Right atrium auricular region (tissue), 2 donors: Measurements from ENCODE around the gene ANKRD18A. TPM values are rescaled to one million over a fixed set of nuclear protein-coding genes. Genes with fewer than 3 reads are reported as not detected.
A peak's percentile ranks its signal among the peaks of the same experiment; 100 is the strongest.

ENCODE experiments used
- DNase-seq: peaks from one replicate; pipeline ENCODE4 v3.0.0-alpha.2; 2019; ENCODE audit warnings: low spot score
- H3K27ac ChIP-seq, 2 donors: fragments of 200-600 bp; sonication (generic); 1 replicate in 1 of 2; 2 replicates in 1 of 2; pipeline ENCODE4 v1.5.1; 2016 to 2019
- H3K27me3 ChIP-seq, 2 donors: fragments of 200-600 bp; sonication (generic); one replicate each; pipeline versions ENCODE4 v1.5.1 to v1.6.0; 2017 to 2019
- H3K36me3 ChIP-seq: fragments of 200-600 bp; sonication (generic); one replicate; pipeline ENCODE4 v1.5.1; 2016
- H3K4me1 ChIP-seq, 2 donors: fragments of 200-600 bp; sonication (generic); one replicate each; pipeline versions ENCODE4 v1.5.1 to v1.6.0; 2017 to 2019
- H3K4me3 ChIP-seq, 2 donors: fragments of 200-600 bp; sonication (generic); 1 replicate in 1 of 2; 2 replicates in 1 of 2; pipeline ENCODE4 v1.5.1; 2017 to 2019; ENCODE audit warnings: mild to moderate bottlenecking in 1 of 2, moderate library complexity in 1 of 2
- H3K9me3 ChIP-seq, 2 donors: fragments of 200-600 bp; sonication (generic); one replicate each; pipeline ENCODE4 v1.5.1; 2019
- total RNA-seq, 2 donors: library from RNA; depleted of rRNA; stranded (reverse); fragments of >200 nt; gene quantifications; one replicate each; pipeline ENCODE4 v1.1.0, GENCODE V29; 2016
- TF ChIP-seq, protein P1 (sequence below), 2 donors: fragments of 200-600 bp; sonication (generic); IDR thresholded peaks; one replicate each; pipeline ENCODE4 v1.5.1; 2019; ENCODE audit warnings: antibody characterized with exemption in 2 of 2

ANKRD18A gene
- total RNA-seq, 2 donors from 2014 or later = 1.3 to 2.2 TPM

DNA sequence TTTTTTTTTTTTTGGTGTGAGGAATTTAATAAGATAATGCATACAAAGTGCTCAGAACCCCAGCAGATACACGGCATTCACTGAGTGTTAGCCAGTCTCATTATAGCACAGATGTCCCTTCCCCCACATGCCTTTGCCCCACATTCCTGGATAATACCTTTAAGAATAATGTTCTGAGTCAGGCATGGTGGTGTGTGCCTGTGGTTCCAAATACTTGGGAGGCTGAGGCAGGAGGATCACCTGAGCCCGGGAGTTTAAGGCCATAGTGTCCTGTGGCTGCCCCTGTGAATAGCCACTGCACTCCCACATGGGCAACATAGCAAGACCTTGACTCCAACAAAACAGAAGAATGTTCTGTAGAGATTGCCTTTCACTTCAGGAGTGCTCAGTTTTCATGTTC lies 24.2 kb upstream of the ANKRD18A start:
- Histone ChIP-seq H3K27me3 (no peaks in the 10 kb centered on the region), H3K4me1 (no peaks in the 10 kb centered on the region), H3K36me3 (no peaks in the 10 kb centered on the region), H3K27ac (no peak overlapping the region), H3K9me3 (no peaks in the 10 kb centered on the region), H3K4me3 (no peak overlapping the region)
- no peak for DNase-seq
- TF ChIP-seq, protein P1, sequence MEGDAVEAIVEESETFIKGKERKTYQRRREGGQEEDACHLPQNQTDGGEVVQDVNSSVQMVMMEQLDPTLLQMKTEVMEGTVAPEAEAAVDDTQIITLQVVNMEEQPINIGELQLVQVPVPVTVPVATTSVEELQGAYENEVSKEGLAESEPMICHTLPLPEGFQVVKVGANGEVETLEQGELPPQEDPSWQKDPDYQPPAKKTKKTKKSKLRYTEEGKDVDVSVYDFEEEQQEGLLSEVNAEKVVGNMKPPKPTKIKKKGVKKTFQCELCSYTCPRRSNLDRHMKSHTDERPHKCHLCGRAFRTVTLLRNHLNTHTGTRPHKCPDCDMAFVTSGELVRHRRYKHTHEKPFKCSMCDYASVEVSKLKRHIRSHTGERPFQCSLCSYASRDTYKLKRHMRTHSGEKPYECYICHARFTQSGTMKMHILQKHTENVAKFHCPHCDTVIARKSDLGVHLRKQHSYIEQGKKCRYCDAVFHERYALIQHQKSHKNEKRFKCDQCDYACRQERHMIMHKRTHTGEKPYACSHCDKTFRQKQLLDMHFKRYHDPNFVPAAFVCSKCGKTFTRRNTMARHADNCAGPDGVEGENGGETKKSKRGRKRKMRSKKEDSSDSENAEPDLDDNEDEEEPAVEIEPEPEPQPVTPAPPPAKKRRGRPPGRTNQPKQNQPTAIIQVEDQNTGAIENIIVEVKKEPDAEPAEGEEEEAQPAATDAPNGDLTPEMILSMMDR (IDR thresholded peaks at IDR 0.05) = no peak

DNA sequence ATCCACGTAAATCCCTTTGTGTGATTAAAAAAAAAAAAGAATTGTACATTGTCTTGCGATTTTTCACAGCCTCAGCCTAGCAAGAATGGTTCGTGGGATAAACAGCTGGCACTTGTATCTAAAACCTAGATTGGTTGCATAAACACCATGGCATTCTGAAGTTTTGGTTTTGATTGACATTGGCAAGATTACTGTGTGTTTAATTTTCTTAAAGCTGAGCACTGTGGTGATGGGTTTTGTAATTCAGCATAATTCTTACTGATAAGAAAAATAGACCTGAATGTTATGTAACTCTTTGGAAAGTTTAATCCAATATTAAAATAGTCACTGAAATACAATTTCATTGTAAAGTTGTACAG lies 23.4 kb upstream of the ANKRD18A start:
- Histone ChIP-seq H3K4me3 (no peak overlapping the region), H3K27ac (no peak overlapping the region), H3K27me3 (no peaks in the 10 kb centered on the region), H3K9me3 (no peaks in the 10 kb centered on the region), H3K36me3 (no peaks in the 10 kb centered on the region), H3K4me1 (no peaks in the 10 kb centered on the region)
- no peak for DNase-seq
- TF ChIP-seq, protein P1 (IDR thresholded peaks at IDR 0.05) = no peak

DNA sequence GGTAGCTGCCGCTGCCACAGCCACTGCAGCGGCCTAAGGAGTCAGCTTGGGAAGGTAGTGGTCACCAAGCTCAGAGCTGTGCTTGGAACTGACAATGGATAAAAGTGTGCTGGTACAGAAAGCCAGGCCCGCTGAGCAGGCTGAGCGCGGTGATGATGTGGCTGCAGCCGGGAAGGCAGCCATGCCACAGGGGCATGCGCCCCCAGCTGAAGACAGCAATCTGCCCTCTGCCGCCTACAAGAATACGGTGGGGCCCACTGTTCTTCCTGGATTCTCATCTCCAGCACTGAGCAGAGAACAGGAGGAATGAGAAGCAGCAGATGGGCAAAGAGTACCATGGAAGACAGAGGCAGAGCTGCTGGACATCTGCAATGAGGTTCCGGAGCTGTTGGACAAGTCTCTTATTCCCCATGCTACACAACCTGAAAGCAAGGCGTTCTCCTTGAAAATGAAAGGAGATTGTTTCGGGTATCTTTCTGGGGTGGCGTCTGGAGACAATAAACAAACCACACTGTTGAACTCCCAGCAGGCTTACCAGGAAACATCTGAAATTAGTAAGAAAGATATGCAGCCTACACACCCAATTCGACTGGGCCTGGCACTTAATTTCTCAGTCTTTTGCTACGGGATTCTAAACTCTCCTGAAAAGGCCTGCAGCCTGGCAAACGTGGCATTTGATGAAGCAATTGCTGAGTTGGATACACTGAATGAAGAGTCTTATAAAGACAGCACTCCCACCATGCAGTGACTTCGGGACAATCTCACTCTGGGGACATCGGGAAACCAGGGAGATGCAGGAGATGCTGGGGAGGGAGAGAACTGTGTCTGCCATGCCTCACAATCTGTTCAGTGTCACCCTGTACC lies 22.8 kb upstream of the ANKRD18A start:
- no peaks in the 10 kb centered on the region for H3K9me3 ChIP-seq
- no peak overlapping the region for H3K27ac ChIP-seq
- H3K27me3 ChIP-seq = no peaks in the 10 kb centered on the region
- TF ChIP-seq, protein P1 (IDR thresholded peaks at IDR 0.05) = no peak
- no peak for DNase-seq
- no peak overlapping the region for H3K4me3 ChIP-seq
- H3K4me1 ChIP-seq = no peaks in the 10 kb centered on the region
- no peaks in the 10 kb centered on the region for H3K36me3 ChIP-seq

DNA sequence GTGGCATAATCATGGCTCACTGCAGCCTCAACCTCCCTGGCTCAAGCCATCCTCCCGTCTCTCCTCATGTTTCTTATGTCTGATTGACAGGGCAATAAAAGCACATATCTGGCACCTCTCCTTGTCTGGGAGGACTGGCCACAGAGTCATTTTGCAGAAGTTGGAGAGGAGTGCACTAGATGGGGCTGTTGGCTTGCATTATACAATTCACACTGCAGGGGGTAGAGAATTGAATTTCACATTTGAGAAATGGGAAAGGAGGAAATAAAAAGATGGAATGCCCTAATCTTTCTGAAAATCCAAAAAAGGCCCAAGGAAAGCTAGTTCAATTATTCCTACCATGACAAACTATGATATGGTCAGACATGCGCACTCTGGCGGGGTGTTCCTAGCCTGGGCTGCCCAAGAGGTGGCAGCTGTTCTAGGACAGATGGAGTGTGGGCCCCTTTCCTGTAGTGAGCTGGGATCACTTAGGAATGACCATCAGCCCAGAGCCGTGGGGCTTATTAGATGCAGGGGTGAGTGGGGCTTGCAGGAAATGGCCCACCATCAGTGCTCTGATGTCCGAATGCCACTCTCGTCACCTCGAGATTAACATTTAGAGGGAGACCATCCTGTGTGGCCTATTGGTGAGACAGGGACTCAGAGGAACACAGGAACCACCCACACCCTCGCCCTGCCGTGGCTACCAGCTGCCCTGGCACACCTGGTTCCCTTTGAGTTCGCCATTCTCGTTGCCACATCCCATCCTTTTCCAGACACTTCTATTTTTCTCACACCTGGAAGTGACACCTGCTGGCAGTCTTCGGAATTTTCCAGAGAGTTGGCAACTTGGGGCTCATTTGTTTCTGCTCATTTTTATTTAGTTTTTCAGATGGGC lies 21.8 kb upstream of the ANKRD18A start:
- Histone ChIP-seq H3K4me3 (no peak overlapping the region), H3K4me1 (no peaks in the 10 kb centered on the region), H3K27ac (no peak overlapping the region), H3K36me3 (no peaks in the 10 kb centered on the region), H3K27me3 (no peaks in the 10 kb centered on the region), H3K9me3 (no peaks in the 10 kb centered on the region)
- TF ChIP-seq, protein P1 (IDR thresholded peaks at IDR 0.05) = peak in 1 of 2 donors; percentile 54
- DNase-seq = no peak

DNA sequence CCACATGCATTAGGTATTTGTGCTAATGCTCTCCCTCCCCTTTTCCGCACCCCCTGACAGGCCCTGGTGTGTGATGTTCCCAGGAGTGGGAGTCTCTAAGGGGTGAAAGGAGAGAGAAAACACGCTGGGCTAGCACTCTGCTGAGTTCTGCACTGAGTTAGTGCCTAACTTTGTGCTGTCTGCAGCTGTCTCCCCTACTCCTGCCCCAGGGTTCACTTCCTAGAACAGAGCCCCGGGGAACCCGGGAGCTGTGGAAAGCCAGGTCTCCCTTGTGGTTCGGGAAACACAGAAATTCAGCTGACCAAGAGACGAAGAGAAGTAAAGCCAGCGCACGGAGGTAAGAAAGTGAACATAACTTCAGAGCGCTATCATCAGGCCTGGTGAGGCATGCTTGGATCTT lies 20.7 kb upstream of the ANKRD18A start:
- Histone ChIP-seq H3K27me3 (no peaks in the 10 kb centered on the region), H3K27ac (no peak overlapping the region), H3K4me3 (no peak overlapping the region), H3K9me3 (no peaks in the 10 kb centered on the region), H3K4me1 (no peaks in the 10 kb centered on the region), H3K36me3 (no peaks in the 10 kb centered on the region)
- no peak for DNase-seq
- TF ChIP-seq, protein P1 (IDR thresholded peaks at IDR 0.05) = no peak
